Neural cell (in vitro differentiated cells): Measurements from ENCODE around the gene PTGIR. TPM values are rescaled to one million over a fixed set of nuclear protein-coding genes. Genes with fewer than 3 reads are reported as not detected.

ENCODE experiments used
- H2AFZ ChIP-seq: fragments of 200-600, 300-800 bp; sonication (generic), shearing (Covaris generic); 2 replicates; pipeline ENCODE4 v1.6.0; 2014; ENCODE audit warnings: low read depth, mild to moderate bottlenecking, antibody characterized with exemption, low read length, moderate library complexity
- H3F3A ChIP-seq: fragments of 200-600 bp; shearing (Covaris generic); 2 replicates; pipeline ENCODE4 v1.6.1; 2016; ENCODE audit warnings: mild to moderate bottlenecking, moderate library complexity, mixed read lengths, antibody characterized with exemption, low read length; ENCODE audit not compliant: insufficient read depth, poor library complexity, severe bottlenecking
- H3K27ac ChIP-seq: fragments of 200-600, 300-800 bp; sonication (generic), shearing (Covaris generic); 2 replicates; pipeline ENCODE4 v1.5.1; 2014; ENCODE audit warnings: mild to moderate bottlenecking, low read length, moderate library complexity
- H3K27me3 ChIP-seq: fragments of 300-800, 200-600 bp; sonication (generic), shearing (Covaris generic); 2 replicates; pipeline ENCODE4 v1.6.0; 2014; ENCODE audit warnings: mild to moderate bottlenecking, low read depth, low read length, moderate library complexity; ENCODE audit not compliant: insufficient read depth
- H3K36me3 ChIP-seq: fragments of 300-800, 200-600 bp; sonication (generic), shearing (Covaris generic); 2 replicates; pipeline ENCODE4 v1.5.1; 2014; ENCODE audit warnings: mild to moderate bottlenecking, antibody characterized with exemption, low read length, moderate library complexity; ENCODE audit not compliant: insufficient read depth
- H3K4me2 ChIP-seq: fragments of 300-800, 200-600 bp; sonication (generic), shearing (Covaris generic); 2 replicates; pipeline ENCODE4 v1.6.0; 2014; ENCODE audit warnings: mild to moderate bottlenecking, low read length
- H3K4me3 ChIP-seq: fragments of 300-800, 200-600 bp; sonication (generic), shearing (Covaris generic); 2 replicates; pipeline ENCODE4 v1.5.1; 2014; ENCODE audit warnings: mild to moderate bottlenecking, low read length, moderate library complexity
- H3K79me2 ChIP-seq: fragments of 200-600 bp; shearing (Covaris generic); replicated peaks from 2 replicates; pipeline ENCODE4 v1.6.0; 2014; ENCODE audit warnings: mild to moderate bottlenecking, low read length, moderate library complexity; ENCODE audit not compliant: insufficient read depth
- H3K9ac ChIP-seq: fragments of 300-800, 200-600 bp; sonication (generic), shearing (Covaris generic); 2 replicates; pipeline ENCODE4 v1.6.1; 2016; ENCODE audit warnings: mild to moderate bottlenecking, low read length, mixed read lengths
- H3K9me2 ChIP-seq: fragments of 200-600 bp; shearing (Covaris generic); 2 replicates; pipeline ENCODE4 v1.6.1; 2016; ENCODE audit warnings: mild to moderate bottlenecking, low read length, mixed read lengths; ENCODE audit not compliant: insufficient read depth
- H3K9me3 ChIP-seq: fragments of 200-600, 300-800 bp; sonication (generic), shearing (Covaris generic); 2 replicates; pipeline ENCODE4 v1.6.1; 2016; ENCODE audit warnings: mild to moderate bottlenecking, mixed run types, low read length, moderate library complexity, mixed read lengths
- H4K20me1 ChIP-seq: fragments of 200-600 bp; shearing (Covaris generic); 2 replicates; pipeline ENCODE4 v1.6.1; 2016; ENCODE audit warnings: mild to moderate bottlenecking, mixed run types; ENCODE audit not compliant: insufficient read depth
- EP300 ChIP-seq: fragments of 450-650 bp; conservative IDR thresholded peaks from 2 replicates; pipeline ENCODE4 v1.6.1; 2014; ENCODE audit warnings: antibody characterized with exemption, mild to moderate bottlenecking, moderate library complexity; ENCODE audit not compliant: poor library complexity, severe bottlenecking
- EZH2 ChIP-seq: fragments of 200-600, 300-800 bp; shearing (Covaris generic), sonication (generic); IDR thresholded peaks from 2 replicates; pipeline ENCODE4 v1.6.1; 2014; ENCODE audit warnings: antibody characterized with exemption, low read length, borderline replicate concordance, mild to moderate bottlenecking; ENCODE audit not compliant: insufficient read depth, poor library complexity, severe bottlenecking
- MXI1 ChIP-seq: fragments of 450-650 bp; conservative IDR thresholded peaks from 2 replicates; pipeline ENCODE4 v1.6.1; 2014; ENCODE audit warnings: antibody characterized with exemption, mild to moderate bottlenecking; ENCODE audit not compliant: poor library complexity, severe bottlenecking
- POLR2AphosphoS5 ChIP-seq: IDR thresholded peaks from 2 replicates; pipeline ENCODE4 v1.6.1; 2012
- RAD21 ChIP-seq: fragments of 450-650 bp; conservative IDR thresholded peaks from 2 replicates; pipeline ENCODE4 v1.6.1; 2014; ENCODE audit warnings: antibody characterized with exemption, mild to moderate bottlenecking, moderate library complexity
- SMC3 ChIP-seq: fragments of 450-650 bp; conservative IDR thresholded peaks from 2 replicates; pipeline ENCODE4 v1.6.1; 2014; ENCODE audit warnings: antibody characterized with exemption, mild to moderate bottlenecking, moderate library complexity; ENCODE audit not compliant: poor library complexity
- TAF1 ChIP-seq: IDR thresholded peaks from 2 replicates; pipeline ENCODE4 v1.6.1; 2012; ENCODE audit warnings: low read depth
- polyA plus RNA-seq: library from polyadenylated mRNA; depleted of rRNA; stranded (reverse); fragments of >200 nt; gene quantifications from 2 replicates; pipeline ENCODE4 v1.2.3, GENCODE V29; 2014
- TF ChIP-seq, protein P1 (sequence below): fragments of 450-650 bp; IDR thresholded peaks from 2 replicates; pipeline ENCODE4 v1.5.1; 2014; ENCODE audit warnings: antibody characterized with exemption, mild to moderate bottlenecking, moderate library complexity; ENCODE audit not compliant: poor library complexity, severe bottlenecking
- TF ChIP-seq, protein P2 (sequence below): IDR thresholded peaks from 2 replicates; pipeline ENCODE4 v1.6.1; 2012; ENCODE audit warnings: borderline replicate concordance

Gene PTGIR
- polyA plus RNA-seq, 1 donor from 2014 or later, result not detected

DNA sequence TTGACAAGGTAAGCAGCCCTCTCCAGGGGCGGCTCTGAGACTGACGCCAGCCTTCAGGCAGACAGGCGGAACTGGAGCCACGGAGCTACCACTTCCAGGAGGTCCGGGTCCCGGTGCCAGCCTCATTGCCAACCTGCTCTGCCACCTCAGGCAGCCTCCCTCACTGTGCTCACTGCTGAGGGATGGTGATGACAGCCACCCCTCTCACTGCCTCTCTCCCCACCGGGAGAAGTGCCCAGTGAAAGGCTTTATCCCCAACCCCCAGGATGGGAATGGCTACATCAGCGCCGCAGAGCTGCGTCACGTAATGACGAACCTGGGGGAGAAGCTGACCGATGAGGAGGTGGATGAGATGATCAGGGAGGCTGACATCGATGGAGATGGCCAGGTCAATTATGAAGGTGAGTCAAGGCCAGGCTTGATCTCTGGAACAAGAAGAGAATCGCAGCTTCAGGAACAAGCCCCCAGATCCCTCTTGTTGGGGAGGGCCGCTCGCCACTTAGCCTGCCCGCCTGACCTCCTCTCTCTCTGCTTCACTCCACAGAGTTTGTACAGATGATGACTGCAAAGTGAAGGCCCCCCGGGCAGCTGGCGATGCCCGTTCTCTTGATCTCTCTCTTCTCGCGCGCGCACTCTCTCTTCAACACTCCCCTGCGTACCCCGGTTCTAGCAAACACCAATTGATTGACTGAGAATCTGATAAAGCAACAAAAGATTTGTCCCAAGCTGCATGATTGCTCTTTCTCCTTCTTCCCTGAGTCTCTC, 16.1 kb downstream of the PTGIR start:
- Histone ChIP-seq H3K79me2 (peaks cover 28% of the 10 kb centered on the region), H3K4me3 (no peak overlapping the region), H3K36me3 (no peaks in the 10 kb centered on the region), H3K27ac (no peak overlapping the region), H3F3A (no peaks in the 10 kb centered on the region), H3K9ac (no peak overlapping the region), H4K20me1 (peaks cover 32% of the 10 kb centered on the region), H3K4me2 (no peak overlapping the region), H3K27me3 (no peaks in the 10 kb centered on the region), H3K9me2 (no peaks in the 10 kb centered on the region), H2AFZ (no peak overlapping the region), H3K9me3 (no peaks in the 10 kb centered on the region)
- no peak for TF ChIP-seq RAD21
- no peak for TF ChIP-seq SMC3
- TF ChIP-seq, protein P1, sequence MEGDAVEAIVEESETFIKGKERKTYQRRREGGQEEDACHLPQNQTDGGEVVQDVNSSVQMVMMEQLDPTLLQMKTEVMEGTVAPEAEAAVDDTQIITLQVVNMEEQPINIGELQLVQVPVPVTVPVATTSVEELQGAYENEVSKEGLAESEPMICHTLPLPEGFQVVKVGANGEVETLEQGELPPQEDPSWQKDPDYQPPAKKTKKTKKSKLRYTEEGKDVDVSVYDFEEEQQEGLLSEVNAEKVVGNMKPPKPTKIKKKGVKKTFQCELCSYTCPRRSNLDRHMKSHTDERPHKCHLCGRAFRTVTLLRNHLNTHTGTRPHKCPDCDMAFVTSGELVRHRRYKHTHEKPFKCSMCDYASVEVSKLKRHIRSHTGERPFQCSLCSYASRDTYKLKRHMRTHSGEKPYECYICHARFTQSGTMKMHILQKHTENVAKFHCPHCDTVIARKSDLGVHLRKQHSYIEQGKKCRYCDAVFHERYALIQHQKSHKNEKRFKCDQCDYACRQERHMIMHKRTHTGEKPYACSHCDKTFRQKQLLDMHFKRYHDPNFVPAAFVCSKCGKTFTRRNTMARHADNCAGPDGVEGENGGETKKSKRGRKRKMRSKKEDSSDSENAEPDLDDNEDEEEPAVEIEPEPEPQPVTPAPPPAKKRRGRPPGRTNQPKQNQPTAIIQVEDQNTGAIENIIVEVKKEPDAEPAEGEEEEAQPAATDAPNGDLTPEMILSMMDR, result no peak
- TF ChIP-seq EP300, result no peak
- TF ChIP-seq MXI1, result no peak

DNA sequence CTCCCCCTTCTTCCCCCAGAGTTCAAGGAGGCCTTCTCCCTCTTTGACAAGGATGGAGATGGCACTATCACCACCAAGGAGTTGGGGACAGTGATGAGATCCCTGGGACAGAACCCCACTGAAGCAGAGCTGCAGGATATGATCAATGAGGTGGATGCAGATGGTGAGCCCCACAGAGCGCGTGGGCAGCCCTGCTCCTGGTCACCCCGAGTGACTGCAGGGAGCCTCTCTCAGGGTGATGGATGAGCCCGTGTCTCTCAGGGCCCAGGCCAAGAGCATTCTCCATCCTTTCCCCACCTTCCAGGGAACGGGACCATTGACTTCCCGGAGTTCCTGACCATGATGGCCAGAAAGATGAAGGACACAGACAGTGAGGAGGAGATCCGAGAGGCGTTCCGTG, 16.7 kb downstream of the PTGIR start:
- H3K27me3 ChIP-seq, result no peaks in the 10 kb centered on the region
- no peaks in the 10 kb centered on the region for H3K36me3 ChIP-seq
- H3K79me2 ChIP-seq, result peaks cover 34% of the 10 kb centered on the region
- no peaks in the 10 kb centered on the region for H3K9me2 ChIP-seq
- no peak overlapping the region for H3K4me2 ChIP-seq
- no peak overlapping the region for H2AFZ ChIP-seq
- peaks cover 38% of the 10 kb centered on the region for H4K20me1 ChIP-seq
- no peaks in the 10 kb centered on the region for H3K9me3 ChIP-seq
- H3K9ac ChIP-seq, result no peak overlapping the region
- H3K4me3 ChIP-seq, result no peak overlapping the region
- TF ChIP-seq, protein P1, result no peak
- TF ChIP-seq, protein P2, sequence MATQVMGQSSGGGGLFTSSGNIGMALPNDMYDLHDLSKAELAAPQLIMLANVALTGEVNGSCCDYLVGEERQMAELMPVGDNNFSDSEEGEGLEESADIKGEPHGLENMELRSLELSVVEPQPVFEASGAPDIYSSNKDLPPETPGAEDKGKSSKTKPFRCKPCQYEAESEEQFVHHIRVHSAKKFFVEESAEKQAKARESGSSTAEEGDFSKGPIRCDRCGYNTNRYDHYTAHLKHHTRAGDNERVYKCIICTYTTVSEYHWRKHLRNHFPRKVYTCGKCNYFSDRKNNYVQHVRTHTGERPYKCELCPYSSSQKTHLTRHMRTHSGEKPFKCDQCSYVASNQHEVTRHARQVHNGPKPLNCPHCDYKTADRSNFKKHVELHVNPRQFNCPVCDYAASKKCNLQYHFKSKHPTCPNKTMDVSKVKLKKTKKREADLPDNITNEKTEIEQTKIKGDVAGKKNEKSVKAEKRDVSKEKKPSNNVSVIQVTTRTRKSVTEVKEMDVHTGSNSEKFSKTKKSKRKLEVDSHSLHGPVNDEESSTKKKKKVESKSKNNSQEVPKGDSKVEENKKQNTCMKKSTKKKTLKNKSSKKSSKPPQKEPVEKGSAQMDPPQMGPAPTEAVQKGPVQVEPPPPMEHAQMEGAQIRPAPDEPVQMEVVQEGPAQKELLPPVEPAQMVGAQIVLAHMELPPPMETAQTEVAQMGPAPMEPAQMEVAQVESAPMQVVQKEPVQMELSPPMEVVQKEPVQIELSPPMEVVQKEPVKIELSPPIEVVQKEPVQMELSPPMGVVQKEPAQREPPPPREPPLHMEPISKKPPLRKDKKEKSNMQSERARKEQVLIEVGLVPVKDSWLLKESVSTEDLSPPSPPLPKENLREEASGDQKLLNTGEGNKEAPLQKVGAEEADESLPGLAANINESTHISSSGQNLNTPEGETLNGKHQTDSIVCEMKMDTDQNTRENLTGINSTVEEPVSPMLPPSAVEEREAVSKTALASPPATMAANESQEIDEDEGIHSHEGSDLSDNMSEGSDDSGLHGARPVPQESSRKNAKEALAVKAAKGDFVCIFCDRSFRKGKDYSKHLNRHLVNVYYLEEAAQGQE, result no peak
- TF ChIP-seq RAD21 (no peak), SMC3 (no peak), TAF1 (no peak), POLR2AphosphoS5 (no peak), MXI1 (no peak), EP300 (no peak), EZH2 (no peak)
- no peak overlapping the region for H3K27ac ChIP-seq
- H3F3A ChIP-seq, result no peaks in the 10 kb centered on the region
